GM12873 (cell line): Measurements from ENCODE around the gene CSNK1G2.

Experiments
- TF ChIP-seq, protein P1 (sequence below): IDR thresholded peaks from 2 replicates; pipeline ENCODE4 v1.5.1; 2012; ENCODE audit warnings: low read depth, mild to moderate bottlenecking, moderate library complexity, low read length, control low read depth; ENCODE audit not compliant: insufficient read depth; ENCODE audit errors: missing control alignments

Gene CSNK1G2

DNA sequence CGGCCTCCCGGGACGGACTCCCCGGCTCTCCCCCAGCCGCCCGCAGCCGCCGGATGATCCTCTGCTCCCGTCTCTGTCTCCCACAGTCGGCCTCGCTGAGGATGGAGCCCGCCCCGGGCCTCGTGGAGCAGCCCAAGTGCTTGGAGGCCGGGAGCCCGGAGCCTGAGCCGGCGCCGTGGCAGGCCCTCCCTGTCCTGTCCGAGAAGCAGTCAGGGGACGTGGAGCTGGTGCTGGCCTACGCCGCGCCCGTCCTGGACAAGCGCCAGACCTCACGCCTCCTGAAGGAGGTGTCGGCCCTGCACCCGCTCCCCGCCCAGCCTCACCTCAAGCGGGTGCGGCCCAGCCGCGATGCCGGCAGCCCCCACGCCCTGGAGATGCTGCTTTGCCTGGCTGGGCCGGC is 29.0 kb upstream of the CSNK1G2 start:
- TF ChIP-seq, protein P1, sequence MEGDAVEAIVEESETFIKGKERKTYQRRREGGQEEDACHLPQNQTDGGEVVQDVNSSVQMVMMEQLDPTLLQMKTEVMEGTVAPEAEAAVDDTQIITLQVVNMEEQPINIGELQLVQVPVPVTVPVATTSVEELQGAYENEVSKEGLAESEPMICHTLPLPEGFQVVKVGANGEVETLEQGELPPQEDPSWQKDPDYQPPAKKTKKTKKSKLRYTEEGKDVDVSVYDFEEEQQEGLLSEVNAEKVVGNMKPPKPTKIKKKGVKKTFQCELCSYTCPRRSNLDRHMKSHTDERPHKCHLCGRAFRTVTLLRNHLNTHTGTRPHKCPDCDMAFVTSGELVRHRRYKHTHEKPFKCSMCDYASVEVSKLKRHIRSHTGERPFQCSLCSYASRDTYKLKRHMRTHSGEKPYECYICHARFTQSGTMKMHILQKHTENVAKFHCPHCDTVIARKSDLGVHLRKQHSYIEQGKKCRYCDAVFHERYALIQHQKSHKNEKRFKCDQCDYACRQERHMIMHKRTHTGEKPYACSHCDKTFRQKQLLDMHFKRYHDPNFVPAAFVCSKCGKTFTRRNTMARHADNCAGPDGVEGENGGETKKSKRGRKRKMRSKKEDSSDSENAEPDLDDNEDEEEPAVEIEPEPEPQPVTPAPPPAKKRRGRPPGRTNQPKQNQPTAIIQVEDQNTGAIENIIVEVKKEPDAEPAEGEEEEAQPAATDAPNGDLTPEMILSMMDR: no peak

DNA sequence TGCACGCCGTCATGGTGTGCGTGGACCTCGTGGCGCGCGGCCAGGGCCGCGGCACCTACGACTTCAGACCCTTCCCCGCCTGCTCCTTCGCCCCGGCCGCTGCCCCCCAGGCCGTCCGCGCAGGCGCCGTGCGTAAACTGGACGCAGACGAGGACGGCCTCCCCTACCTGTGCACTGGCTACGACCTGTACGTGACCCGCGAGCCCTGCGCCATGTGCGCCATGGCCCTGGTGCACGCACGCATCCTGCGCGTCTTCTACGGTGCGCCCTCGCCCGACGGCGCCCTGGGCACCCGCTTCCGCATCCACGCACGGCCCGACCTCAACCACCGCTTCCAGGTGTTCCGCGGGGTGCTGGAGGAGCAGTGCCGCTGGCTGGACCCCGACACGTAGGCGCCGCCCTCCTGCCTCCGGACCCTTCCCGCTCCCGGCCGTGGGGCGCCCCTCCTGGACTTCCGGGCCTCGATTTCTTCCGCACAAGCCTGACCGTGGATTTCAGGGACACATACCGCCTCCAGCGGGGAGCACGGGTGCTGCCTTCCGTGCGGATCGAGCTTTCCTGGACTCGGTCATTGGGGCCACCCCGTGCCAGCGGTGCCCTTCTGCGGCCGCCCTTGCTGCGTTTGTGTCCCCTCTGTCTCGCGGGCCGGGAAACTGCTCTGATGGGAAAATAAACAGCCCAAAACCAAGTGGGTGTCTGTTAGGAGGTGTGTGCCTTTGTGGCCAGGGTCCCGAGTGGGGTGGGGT is 28.0 kb upstream of the CSNK1G2 start:
- TF ChIP-seq, protein P1: no peak

DNA sequence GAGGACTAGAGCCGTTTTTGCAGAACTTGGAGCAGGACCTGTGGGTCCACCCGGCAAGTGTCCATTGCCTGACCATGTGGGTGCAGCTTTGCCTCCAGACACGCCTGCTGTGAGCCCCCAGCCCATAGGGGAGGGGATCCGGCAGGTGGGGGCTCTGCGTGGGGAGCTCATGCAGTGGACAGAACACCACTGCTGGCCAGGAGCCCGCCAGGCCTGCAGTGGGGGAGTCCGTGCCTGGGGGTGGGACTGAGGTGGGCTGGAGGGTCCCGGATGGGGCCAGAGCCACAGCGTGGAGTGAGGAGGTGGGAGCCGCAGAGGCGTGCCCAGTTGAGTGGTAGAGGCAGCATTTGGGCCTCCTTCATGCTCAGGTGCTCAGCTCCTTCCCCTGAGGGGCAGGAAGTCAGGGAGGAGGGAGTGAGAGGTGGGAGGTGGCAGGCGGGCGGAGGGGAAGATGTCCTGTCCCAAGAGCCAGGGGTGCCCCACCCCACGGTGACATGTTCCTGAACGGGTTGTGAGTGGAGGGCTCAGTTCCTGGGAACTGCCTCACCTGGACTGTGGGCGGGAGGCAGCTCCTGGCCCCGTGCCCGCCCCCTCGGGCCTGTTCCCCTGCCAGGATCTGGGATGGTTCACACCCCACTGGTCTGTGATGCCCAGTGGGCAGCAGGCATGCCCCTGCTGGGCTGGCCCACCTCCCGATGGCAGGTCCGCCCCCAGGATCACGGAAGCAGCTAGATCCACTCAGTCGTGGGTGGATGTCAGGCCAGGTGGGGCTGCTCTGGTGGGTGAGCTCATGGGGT is 27.0 kb upstream of the CSNK1G2 start:
- TF ChIP-seq, protein P1: no peak

DNA sequence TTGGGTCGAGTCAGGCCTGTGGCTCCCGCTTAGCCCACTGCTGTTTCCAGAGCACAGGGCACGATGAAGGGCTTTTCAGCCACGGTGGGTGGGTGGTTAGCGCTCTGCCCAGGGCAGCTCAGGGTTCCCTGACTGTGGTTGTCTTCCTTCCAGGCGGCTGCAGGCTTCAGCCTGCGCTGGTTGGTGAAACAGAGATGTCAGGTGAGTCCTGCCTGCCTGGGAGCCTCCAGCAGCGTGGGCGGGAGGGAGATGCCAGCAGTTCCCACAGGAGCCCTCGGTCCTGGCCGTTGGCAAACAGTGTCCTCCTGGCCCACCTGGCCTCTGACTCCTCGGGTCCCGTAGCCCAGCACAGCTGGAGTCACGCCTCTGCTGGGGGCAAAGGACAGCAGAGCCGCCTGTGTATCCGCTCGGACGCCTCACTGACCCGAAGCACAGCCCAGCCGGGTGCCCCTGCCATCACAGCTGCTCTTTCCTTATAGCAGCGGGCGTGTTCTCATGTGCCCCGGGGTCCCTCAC is 26.1 kb upstream of the CSNK1G2 start:
- TF ChIP-seq, protein P1: no peak

DNA sequence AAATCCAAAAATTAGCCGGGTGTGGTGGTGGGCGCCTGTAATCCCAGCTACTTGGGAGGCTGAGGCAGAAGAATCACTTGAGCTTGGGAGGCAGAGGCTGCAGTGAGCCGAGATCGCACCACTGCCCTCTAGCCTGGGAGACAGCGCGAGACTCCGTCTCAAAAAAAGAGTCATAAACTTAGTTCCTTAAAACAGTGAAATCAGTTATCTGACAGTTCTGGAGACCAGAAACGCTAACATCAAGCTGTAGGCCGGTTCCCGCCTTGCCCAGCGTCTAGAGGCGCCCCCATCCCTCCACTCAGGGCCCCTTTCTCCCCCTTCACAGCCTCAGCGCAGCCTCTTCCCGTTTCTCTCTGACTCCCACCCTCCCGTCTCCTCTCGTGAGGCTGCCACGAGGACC is 23.8 kb upstream of the CSNK1G2 start:
- TF ChIP-seq, protein P1: no peak

DNA sequence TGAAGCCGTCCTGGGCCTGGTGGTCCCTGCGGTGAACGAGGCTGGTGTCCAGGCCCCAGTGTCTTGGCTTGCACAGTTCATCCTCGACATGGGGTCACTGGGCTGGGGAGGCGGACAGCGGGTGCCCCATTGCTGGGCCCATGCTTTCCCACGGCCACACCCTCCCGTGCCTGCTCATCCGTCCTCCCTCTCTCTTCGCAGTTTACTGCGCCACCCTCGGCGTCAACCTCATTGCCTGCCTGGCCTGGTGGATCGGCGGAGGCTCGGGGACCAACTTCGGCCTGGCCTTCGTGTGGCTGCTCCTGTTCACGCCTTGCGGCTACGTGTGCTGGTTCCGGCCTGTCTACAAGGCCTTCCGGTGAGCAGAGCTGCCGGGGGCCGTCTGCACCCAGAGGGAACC is 23.0 kb upstream of the CSNK1G2 start:
- TF ChIP-seq, protein P1: no peak

DNA sequence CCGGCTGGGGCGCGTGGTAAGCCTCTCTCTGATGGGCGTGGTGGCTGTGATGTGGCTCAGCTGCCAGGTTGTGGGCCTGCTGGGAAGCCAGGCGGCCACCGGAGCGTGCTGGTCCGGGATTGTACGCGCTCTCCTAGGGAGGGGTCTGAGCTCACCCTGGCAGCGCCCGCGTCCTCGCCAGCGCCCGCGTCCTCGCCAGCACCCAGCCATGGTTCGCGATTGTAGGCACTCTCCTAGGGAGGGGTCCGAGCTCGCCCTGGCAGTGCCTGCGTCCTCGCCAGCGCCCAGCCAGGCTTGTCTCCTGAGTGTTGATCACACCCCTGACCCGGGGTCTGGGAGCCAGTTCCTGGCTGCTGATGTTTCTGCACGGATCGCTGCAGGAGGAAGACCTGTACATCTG is 22.0 kb upstream of the CSNK1G2 start:
- TF ChIP-seq, protein P1: no peak
